Ishikawa (cell line): Measurements from ENCODE around the gene CDCA7.

Experiments used
- CEBPB ChIP-seq: IDR thresholded peaks from 2 replicates; pipeline ENCODE4 v1.6.1; 2012
- CREB1 ChIP-seq: IDR thresholded peaks from 2 replicates; pipeline ENCODE4 v1.6.1; 2012; ENCODE audit warnings: low read depth
- EGR1 ChIP-seq: IDR thresholded peaks from 2 replicates; pipeline ENCODE4 v1.6.1; 2012
- EP300 ChIP-seq: IDR thresholded peaks from 2 replicates; pipeline ENCODE4 v1.6.1; 2012; ENCODE audit warnings: borderline replicate concordance
- FOXM1 ChIP-seq: IDR thresholded peaks from 2 replicates; pipeline ENCODE4 v1.6.1; 2012; ENCODE audit warnings: low read depth, borderline replicate concordance
- NFIC ChIP-seq: IDR thresholded peaks from 2 replicates; pipeline ENCODE4 v1.6.1; 2012
- RAD21 ChIP-seq: IDR thresholded peaks from 2 replicates; pipeline ENCODE4 v1.6.1; 2012; ENCODE audit warnings: low read depth
- TAF1 ChIP-seq: IDR thresholded peaks from 2 replicates; pipeline ENCODE4 v1.6.1; 2012; ENCODE audit warnings: low read depth, mild to moderate bottlenecking
- TCF12 ChIP-seq: IDR thresholded peaks from 2 replicates; pipeline ENCODE4 v1.6.1; 2012; ENCODE audit warnings: low read depth
- TEAD4 ChIP-seq: IDR thresholded peaks from 2 replicates; pipeline ENCODE4 v1.6.1; 2012
- YY1 ChIP-seq: IDR thresholded peaks from 2 replicates; pipeline ENCODE4 v1.6.1; 2012; ENCODE audit warnings: low read depth
- ZBTB7A ChIP-seq: IDR thresholded peaks from 2 replicates; pipeline ENCODE4 v1.6.1; 2012; ENCODE audit warnings: low read depth
- TF ChIP-seq, protein P1 (sequence below): IDR thresholded peaks from 2 replicates; pipeline ENCODE4 v1.6.1; 2012
- TF ChIP-seq, protein P2 (sequence below): IDR thresholded peaks from 2 replicates; pipeline ENCODE4 v1.6.1; 2012
- TF ChIP-seq, protein P3 (sequence below): IDR thresholded peaks from 2 replicates; pipeline ENCODE4 v1.6.1; 2012; ENCODE audit warnings: low read depth, mild to moderate bottlenecking

Gene CDCA7

DNA sequence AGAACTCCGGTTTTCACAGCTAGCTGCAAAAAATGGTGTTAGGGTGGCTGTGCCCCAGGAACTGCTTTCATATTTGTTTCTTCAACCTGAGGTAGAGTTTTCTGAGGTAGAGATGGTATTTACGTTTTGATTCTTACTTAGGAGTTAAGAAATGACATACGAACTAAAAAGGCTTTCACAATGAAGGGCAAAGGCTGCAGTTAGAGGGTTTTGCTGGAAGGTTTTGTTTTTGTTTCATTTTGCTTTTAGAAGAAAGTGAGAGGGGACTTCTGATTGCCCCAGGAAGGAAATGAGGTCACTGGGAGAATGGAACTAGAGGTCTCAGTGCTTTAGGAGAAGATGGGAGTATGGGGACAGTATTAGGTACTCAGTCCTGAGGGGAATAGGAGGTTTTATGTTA is 15.5 kb downstream of the CDCA7 start:
- TF ChIP-seq, protein P1, sequence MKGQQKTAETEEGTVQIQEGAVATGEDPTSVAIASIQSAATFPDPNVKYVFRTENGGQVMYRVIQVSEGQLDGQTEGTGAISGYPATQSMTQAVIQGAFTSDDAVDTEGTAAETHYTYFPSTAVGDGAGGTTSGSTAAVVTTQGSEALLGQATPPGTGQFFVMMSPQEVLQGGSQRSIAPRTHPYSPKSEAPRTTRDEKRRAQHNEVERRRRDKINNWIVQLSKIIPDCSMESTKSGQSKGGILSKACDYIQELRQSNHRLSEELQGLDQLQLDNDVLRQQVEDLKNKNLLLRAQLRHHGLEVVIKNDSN, result no peak
- TF ChIP-seq EGR1 (no peak), NFIC (no peak), ZBTB7A (no peak), FOXM1 (no peak), CREB1 (no peak), CEBPB (no peak), TAF1 (no peak), TCF12 (no peak), YY1 (no peak), TEAD4 (no peak)
- TF ChIP-seq, protein P2, sequence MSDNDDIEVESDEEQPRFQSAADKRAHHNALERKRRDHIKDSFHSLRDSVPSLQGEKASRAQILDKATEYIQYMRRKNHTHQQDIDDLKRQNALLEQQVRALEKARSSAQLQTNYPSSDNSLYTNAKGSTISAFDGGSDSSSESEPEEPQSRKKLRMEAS, result no peak
- TF ChIP-seq, protein P3, sequence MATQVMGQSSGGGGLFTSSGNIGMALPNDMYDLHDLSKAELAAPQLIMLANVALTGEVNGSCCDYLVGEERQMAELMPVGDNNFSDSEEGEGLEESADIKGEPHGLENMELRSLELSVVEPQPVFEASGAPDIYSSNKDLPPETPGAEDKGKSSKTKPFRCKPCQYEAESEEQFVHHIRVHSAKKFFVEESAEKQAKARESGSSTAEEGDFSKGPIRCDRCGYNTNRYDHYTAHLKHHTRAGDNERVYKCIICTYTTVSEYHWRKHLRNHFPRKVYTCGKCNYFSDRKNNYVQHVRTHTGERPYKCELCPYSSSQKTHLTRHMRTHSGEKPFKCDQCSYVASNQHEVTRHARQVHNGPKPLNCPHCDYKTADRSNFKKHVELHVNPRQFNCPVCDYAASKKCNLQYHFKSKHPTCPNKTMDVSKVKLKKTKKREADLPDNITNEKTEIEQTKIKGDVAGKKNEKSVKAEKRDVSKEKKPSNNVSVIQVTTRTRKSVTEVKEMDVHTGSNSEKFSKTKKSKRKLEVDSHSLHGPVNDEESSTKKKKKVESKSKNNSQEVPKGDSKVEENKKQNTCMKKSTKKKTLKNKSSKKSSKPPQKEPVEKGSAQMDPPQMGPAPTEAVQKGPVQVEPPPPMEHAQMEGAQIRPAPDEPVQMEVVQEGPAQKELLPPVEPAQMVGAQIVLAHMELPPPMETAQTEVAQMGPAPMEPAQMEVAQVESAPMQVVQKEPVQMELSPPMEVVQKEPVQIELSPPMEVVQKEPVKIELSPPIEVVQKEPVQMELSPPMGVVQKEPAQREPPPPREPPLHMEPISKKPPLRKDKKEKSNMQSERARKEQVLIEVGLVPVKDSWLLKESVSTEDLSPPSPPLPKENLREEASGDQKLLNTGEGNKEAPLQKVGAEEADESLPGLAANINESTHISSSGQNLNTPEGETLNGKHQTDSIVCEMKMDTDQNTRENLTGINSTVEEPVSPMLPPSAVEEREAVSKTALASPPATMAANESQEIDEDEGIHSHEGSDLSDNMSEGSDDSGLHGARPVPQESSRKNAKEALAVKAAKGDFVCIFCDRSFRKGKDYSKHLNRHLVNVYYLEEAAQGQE, result no peak

DNA sequence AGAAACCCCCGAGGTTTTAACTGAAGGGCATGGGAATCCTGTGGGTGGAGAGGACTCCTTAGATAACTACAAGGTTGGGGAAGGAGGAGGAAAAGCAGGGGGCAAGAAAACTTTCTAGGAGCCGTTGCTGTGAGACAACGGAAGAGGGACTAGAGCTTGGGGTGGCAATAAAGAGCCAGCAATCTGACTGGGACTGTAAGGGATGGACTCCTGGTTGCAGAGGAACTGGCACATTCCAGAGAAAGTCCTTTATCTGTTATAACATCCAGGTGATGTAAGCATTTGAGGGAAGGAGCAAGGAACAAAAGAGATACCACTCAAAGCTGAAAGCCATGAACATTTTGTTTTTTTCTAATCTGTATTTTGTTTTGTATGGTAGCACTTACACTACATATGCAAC is 16.4 kb downstream of the CDCA7 start:
- TF ChIP-seq NFIC, result no peak
- no peak for TF ChIP-seq TEAD4
- TF ChIP-seq CREB1, result no peak
- TF ChIP-seq RAD21, result no peak
- TF ChIP-seq, protein P2, result no peak
- TF ChIP-seq, protein P1, result no peak
- no peak for TF ChIP-seq ZBTB7A
- TF ChIP-seq, protein P3, result no peak

DNA sequence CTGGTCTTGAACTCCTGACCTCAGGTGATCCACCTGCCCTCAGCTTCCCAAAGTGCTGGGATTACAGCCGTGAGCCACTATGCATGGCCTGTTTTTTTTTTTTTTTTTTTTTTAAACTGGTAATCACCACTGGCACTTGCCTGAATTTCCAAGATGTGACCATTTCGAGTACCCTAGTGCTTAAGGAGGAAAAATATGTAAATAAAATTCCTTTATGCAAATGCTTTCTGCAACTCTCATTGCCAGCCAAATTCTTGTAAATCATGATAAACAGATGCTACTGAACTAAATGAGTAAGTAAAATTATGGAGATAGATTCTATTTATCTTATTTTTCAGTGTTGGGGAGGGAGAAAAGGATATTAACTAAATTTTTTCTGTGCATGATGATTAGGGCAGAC is 18.6 kb downstream of the CDCA7 start:
- TF ChIP-seq EP300, result no peak
- no peak for TF ChIP-seq ZBTB7A
- TF ChIP-seq TCF12, result no peak
- TF ChIP-seq TAF1, result no peak
- no peak for TF ChIP-seq CREB1

DNA sequence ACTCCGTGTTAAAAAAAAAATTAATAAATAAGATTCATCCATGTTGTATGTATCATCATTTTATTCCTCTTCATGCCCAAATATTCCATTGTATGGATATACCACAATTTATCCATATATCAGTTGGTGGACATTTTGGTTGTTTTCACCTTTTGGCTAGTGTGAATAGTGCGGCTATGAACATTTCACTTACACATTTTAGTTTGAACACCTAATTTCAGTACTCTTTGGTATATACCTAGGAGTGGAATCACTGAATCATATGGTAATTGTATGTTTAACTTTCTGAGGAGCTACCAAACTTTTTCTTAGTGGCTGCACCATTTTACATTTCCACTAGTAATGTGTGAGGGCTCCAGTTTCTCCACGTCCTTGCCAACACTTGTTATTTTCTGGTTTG is 20.0 kb downstream of the CDCA7 start:
- TF ChIP-seq, protein P1, result no peak
- TF ChIP-seq RAD21 (no peak), CREB1 (no peak), TEAD4 (no peak), YY1 (no peak), TAF1 (no peak), NFIC (no peak), ZBTB7A (no peak), FOXM1 (no peak), EGR1 (no peak), CEBPB (no peak), EP300 (no peak), TCF12 (no peak)
- TF ChIP-seq, protein P2, result no peak
- TF ChIP-seq, protein P3, result no peak
